Measurements from ENCODE around the gene TTC17. TPM values are rescaled to one million over a fixed set of nuclear protein-coding genes. Genes with fewer than 3 reads are reported as not detected.

The TTC17 gene
- total RNA-seq, 1 donor from 2014 or later = 53.8 TPM

DNA sequence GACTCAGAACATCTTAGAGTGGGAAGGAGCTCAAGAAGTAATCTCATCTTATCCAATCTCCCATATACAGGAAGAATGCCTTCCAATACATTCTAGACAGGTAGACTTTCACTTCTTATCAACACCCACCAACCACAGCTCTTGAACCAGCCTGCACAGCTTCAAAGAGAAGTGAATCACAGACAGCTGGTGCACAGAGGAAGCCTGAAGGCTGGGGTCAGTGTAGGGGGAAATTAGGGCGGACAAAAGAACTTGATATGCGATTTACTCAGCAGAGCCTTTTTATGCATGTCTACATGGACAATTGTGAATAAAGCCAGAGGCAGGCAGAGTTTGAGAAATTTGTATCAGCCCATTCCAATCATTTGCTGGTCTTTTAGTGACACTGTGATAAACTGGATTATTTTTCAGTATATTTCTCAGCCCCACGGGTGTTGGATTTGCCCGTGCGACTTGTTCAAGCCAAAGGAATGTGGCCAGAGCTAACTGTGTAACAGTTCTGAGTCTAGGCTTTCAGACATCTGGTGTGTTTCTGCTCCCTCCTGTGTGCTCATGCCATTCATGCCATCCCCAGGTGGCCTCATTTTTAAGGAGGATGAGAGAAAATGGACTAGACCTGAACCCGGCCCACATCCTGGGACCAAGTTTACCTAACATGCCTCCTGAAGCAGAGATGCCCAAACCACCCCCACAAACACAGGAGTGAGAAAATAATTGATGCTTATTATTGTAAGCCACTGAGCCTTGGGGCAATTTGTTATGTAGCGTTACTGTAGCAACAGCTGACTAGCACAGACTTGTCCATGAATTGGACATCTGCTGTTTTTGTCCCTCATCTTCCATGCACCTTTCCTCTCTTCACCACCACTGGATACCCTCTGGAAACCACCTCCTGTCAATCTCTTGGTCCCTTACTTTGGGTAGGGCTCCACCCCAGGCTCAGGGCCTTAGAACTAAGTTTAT lies 184.3 kb downstream of the TTC17 start:
- no peak overlapping the region for H3K27ac Mint-ChIP-seq (ENCODE audit: unreplicated experiment)
- H3K4me3 Mint-ChIP-seq (ENCODE audit: unreplicated experiment) = no peak overlapping the region
- TF ChIP-seq, protein P1, sequence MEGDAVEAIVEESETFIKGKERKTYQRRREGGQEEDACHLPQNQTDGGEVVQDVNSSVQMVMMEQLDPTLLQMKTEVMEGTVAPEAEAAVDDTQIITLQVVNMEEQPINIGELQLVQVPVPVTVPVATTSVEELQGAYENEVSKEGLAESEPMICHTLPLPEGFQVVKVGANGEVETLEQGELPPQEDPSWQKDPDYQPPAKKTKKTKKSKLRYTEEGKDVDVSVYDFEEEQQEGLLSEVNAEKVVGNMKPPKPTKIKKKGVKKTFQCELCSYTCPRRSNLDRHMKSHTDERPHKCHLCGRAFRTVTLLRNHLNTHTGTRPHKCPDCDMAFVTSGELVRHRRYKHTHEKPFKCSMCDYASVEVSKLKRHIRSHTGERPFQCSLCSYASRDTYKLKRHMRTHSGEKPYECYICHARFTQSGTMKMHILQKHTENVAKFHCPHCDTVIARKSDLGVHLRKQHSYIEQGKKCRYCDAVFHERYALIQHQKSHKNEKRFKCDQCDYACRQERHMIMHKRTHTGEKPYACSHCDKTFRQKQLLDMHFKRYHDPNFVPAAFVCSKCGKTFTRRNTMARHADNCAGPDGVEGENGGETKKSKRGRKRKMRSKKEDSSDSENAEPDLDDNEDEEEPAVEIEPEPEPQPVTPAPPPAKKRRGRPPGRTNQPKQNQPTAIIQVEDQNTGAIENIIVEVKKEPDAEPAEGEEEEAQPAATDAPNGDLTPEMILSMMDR (IDR thresholded peaks at IDR 0.05) = no peak
- no peaks in the 10 kb centered on the region for H3K36me3 Mint-ChIP-seq (ENCODE audit: low read depth)
- peaks cover 39% of the 10 kb centered on the region for H3K27me3 Mint-ChIP-seq (ENCODE audit: low read depth)
- peaks cover 6% of the 10 kb centered on the region for H3K9me3 Mint-ChIP-seq (ENCODE audit: low read depth)
- DNase-seq (ENCODE audit: low spot score) = no peak
- H3K4me1 Mint-ChIP-seq (ENCODE audit: low read depth) = no peaks in the 10 kb centered on the region

Other genes starting within 250 kb of the TTC17 start
- 80.6 to 82.3 TPM (median 81.3 TPM) in 3 replicates for gene API5, start 46.9 kb upstream of the TTC17 start, total RNA-seq

Data from chondrocyte (in vitro differentiated cells).